Activated T-helper 2 cell treated with anti-CD3 and anti-CD28 coated beads, Interferon-gamma antibody, Interleukin-2, Interleukin-4, amounts not matched to agents 10 μg/mL and 5 μg/mL and 100 μg/mL, durations not matched to agents 14 hours and 24 hours and 36 hours (primary cell): ENCODE measurements around the gene TDRD9. TPM values are rescaled to one million over a fixed set of nuclear protein-coding genes. Genes with fewer than 3 reads are reported as not detected.
A peak's percentile ranks its signal among the peaks of the same experiment; 100 is the strongest.

Experiments
- DNase-seq: peaks from one replicate; pipeline ENCODE4 v3.0.0; 2021; ENCODE audit warnings: low spot score
- H3K27ac Mint-ChIP-seq: one replicate; pipeline ENCODE4 v1.8.0; 2021; ENCODE audit warnings: mixed read lengths
- H3K27me3 Mint-ChIP-seq: one replicate; pipeline ENCODE4 v1.8.0; 2021; ENCODE audit warnings: low read depth, mixed read lengths
- H3K36me3 Mint-ChIP-seq: one replicate; pipeline ENCODE4 v1.8.0; 2021; ENCODE audit warnings: low read depth, mixed read lengths
- H3K4me1 Mint-ChIP-seq: one replicate; pipeline ENCODE4 v1.8.0; 2021; ENCODE audit warnings: low read depth, mixed read lengths
- H3K4me3 Mint-ChIP-seq: one replicate; pipeline ENCODE4 v1.8.0; 2021; ENCODE audit warnings: low read depth, mild to moderate bottlenecking, moderate library complexity, mixed read lengths
- H3K9me3 Mint-ChIP-seq: one replicate; pipeline ENCODE4 v1.8.0; 2021; ENCODE audit warnings: mixed read lengths
- intact Hi-C: fragments of 100-400 bp; cut with micrococcal nuclease; formaldehyde crosslinking; loops from one replicate; pipeline ENCODE4 v1.15.1; 2023
- total RNA-seq: library from RNA; stranded (reverse); gene quantifications from 2 replicates; pipeline ENCODE4 v1.2.3, GENCODE V29; 2022

TDRD9 gene, protein sequence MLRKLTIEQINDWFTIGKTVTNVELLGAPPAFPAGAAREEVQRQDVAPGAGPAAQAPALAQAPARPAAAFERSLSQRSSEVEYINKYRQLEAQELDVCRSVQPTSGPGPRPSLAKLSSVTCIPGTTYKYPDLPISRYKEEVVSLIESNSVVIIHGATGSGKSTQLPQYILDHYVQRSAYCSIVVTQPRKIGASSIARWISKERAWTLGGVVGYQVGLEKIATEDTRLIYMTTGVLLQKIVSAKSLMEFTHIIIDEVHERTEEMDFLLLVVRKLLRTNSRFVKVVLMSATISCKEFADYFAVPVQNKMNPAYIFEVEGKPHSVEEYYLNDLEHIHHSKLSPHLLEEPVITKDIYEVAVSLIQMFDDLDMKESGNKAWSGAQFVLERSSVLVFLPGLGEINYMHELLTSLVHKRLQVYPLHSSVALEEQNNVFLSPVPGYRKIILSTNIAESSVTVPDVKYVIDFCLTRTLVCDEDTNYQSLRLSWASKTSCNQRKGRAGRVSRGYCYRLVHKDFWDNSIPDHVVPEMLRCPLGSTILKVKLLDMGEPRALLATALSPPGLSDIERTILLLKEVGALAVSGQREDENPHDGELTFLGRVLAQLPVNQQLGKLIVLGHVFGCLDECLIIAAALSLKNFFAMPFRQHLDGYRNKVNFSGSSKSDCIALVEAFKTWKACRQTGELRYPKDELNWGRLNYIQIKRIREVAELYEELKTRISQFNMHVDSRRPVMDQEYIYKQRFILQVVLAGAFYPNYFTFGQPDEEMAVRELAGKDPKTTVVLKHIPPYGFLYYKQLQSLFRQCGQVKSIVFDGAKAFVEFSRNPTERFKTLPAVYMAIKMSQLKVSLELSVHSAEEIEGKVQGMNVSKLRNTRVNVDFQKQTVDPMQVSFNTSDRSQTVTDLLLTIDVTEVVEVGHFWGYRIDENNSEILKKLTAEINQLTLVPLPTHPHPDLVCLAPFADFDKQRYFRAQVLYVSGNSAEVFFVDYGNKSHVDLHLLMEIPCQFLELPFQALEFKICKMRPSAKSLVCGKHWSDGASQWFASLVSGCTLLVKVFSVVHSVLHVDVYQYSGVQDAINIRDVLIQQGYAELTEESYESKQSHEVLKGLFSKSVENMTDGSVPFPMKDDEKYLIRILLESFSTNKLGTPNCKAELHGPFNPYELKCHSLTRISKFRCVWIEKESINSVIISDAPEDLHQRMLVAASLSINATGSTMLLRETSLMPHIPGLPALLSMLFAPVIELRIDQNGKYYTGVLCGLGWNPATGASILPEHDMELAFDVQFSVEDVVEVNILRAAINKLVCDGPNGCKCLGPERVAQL (N-terminal part only)
- 0.23 TPM in 1 of 2 replicates, not detected in the other for total RNA-seq

DNA sequence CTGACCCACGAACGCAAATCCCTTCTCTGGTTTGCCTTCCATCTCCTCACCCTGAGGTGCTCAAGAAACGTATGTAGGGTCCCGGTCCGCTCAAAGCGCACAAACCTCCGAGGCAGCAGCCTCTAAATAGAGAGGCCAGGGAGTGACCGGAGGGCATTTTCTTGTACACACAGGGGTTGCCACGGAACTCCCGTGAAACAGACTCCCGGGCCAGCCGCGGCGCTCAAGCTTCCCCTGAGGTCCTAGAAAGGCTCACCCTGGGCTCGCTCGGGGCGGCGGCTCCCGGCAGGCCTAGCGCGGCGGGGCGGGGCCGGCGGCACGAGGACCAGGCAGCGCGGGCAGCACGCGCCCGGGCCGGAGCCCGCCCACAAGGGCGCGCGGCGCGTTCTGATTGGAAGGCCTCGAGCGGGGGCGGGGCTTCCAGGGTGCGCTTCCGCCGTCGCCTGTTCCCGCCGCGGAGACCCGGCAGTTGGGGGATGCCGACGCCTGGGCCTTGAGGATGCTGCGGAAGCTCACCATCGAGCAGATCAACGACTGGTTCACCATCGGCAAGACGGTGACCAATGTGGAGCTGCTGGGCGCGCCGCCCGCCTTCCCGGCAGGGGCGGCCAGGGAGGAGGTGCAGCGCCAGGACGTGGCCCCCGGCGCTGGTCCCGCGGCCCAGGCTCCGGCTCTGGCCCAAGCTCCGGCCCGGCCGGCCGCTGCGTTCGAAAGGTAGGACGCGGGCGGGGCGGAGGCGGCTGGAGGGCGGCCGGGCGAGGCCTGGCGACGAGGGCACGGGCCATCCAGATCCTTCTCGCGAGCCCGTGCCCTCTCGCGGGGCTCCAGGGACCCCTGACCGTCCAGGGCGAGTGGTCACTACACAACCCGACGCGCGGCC is at the start of gene TDRD9:
TDRD9 (plus strand) TSS at position 446 of the 880 bp plus-strand sequence; CDS start at position 500, 54 bp downstream.
- Mint-ChIP-seq H3K27ac (no peak within 1 kb of the TSS), H3K4me3 (no peak within 1 kb of the TSS), H3K4me1 (peaks cover 3% of the 10 kb centered on the region), H3K9me3 (no peaks in the 10 kb centered on the region), H3K36me3 (no peaks in the 10 kb centered on the region), H3K27me3 (peaks cover 5% of the 10 kb centered on the region)
- no peak for DNase-seq
- intact Hi-C loops, result no loop called here

DNA sequence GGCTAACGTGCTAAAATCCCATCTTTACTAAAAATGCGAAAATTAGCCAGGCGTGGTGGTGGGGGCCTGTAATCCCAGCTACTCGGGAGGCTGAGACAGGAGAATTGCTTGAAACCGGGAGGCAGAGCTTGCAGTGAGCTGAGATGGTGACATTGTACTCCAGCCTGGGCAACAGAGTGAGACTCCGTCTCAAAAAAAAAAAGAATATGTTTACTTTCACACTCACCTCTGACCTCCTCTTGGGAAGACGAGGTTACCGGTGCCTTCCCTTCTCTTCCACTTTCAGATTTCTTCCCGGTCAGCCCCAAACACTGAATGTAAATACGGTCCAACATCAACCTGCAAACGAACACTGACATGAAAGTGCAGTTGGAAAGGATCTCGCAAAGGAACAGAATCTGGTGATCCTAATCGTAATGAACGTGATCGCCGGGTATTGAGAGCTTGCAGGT is 49.1 kb upstream of the TDRD9 start:
- no peak overlapping the region for H3K27ac Mint-ChIP-seq
- intact Hi-C loops, result no loop called here
- no peaks in the 10 kb centered on the region for H3K27me3 Mint-ChIP-seq
- H3K4me1 Mint-ChIP-seq, result peaks cover 15% of the 10 kb centered on the region
- H3K36me3 Mint-ChIP-seq, result no peaks in the 10 kb centered on the region
- no peaks in the 10 kb centered on the region for H3K9me3 Mint-ChIP-seq
- no peak overlapping the region for H3K4me3 Mint-ChIP-seq
- DNase-seq, result no peak

DNA sequence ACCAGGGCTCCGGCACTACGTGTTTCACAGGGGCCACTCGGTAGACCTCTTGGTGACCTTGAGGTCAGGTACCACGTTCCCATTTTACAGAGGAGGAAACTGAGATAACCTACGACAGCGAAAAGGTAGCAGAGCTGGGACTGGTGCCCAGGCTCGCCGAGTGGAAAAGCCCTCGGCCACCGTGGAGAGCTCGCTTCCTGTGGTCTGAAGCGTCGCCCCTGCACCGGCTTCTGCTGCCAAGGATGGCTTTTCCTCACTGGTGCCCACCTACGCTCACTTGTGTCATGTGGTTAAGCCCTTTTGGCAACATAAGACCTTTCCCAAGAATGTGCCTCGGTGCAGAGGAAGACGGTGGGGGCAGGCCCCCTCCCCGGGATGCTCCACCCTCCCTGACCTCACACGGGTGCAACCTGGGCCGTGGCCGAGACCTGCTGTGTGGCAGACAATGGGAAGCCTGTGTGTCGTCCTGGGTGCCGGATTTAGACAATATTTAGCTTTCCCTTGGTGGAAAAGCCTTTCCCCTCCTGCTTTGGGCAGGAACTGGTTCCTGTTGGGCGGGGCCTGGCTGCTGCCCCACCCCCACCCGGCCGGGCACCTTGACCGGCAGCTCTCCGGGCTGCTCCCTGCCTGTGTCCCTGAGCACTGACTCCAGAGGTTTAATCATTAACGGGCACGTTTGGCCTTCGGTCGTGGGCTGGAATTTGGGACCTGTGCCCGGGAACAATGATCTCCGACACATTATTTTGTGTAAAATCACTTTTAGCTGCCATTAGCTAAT is 48.5 kb upstream of the TDRD9 start:
- H3K9me3 Mint-ChIP-seq, result no peaks in the 10 kb centered on the region
- H3K27me3 Mint-ChIP-seq, result no peaks in the 10 kb centered on the region
- DNase-seq, result no peak
- peak overlapping the region; percentile 21 for H3K4me3 Mint-ChIP-seq
- H3K36me3 Mint-ChIP-seq, result no peaks in the 10 kb centered on the region
- intact Hi-C loops, result no loop called here
- peaks cover 14% of the 10 kb centered on the region for H3K4me1 Mint-ChIP-seq
- H3K27ac Mint-ChIP-seq, result no peak overlapping the region

DNA sequence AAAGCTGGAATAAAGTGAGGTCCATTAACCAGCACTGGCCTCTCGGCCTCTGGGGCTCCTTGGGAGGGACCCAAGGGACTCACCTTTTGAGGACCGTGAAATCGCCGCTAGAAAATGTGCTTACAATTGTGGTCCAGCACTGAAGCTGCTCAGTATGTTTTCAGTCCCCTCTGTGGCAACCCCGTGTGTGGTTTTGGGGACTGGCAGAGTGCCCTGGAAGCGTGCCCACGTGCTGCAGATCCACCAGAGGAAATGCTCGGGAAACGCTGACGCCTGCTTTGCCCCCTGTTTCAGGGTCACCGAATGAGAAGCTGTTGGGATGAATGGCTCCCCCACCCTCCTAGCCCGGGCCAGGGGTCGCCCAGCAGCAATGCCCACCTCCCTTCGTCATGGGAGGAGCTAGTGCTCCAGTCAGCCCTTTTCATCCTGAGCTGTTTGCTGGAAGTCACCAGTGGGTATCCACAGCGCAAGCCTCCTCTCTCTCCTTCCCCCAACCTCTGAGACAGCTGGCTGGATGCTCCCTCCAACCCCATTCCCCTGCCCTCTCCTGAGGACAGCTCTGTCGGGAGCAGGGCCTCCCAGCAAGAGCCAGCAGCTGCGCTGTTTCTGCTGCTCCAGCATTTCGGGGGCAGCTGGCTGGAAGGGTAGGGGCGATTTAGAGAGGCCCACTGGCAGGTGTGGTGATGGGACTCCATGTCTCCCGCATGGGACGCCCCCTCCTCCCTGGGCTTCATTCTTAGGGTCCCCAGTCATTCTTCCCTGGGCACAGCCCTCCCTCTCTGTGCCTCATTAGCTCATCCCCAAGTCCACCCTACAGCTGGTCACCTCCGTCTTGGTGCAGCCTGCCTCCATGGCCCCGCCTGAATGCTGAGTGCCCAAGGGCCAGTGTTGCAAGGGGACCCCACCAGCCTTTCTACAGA is 47.6 kb upstream of the TDRD9 start:
- Mint-ChIP-seq H3K4me3 (peak overlapping the region; percentile 8), H3K27ac (no peak overlapping the region), H3K9me3 (no peaks in the 10 kb centered on the region), H3K4me1 (peaks cover 9% of the 10 kb centered on the region), H3K36me3 (no peaks in the 10 kb centered on the region), H3K27me3 (no peaks in the 10 kb centered on the region)
- intact Hi-C loops, result no loop called here
- no peak for DNase-seq

DNA sequence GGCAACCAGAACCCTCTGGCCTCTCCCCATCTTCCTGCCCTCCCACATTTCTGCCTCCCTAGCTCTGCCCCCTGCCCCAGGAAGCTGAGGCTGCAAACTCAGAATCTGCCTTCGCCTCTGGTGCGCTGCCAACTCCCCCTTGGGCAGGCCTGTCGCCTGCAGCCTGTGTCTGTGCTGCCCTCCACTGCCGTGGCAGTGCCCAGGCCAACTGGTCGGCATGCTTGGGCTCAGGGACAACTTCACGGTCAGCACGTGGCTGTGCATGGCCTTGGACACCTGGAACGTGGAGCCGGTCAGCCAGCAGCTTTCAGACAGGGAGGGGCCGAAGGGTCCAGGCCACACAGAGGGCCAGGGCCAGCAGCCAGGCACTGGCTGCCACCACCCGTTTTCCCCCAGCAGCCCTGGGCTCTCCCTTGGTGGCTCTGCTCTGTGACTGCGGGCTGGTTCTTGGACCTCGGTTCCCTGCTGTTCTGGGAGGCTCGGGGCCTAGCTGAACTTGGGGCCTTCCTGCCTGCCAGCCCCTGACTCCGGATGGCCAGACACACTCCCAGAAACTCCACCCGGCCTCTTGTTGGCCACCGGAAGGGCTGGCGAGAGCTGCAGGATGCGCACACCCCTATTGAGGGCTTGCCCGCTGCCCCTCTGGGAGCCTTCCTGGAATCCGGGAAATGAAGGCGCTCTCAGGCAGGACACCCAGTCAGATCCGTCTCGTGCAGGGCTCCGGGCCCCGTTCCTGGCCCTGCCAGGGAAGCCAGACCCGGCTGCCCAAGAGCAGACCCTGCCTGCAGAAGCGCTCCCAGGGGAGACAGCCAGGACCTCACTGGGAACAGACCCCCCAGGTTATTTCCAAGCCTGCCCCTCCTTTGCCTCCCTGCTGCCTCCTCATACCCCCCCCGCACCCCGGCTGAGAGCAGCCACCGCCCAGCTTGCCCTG is 46.7 kb upstream of the TDRD9 start:
- Mint-ChIP-seq H3K4me3 (no peak overlapping the region), H3K36me3 (no peaks in the 10 kb centered on the region), H3K27me3 (no peaks in the 10 kb centered on the region), H3K4me1 (peaks cover 9% of the 10 kb centered on the region), H3K27ac (no peak overlapping the region), H3K9me3 (no peaks in the 10 kb centered on the region)
- DNase-seq, result no peak
- intact Hi-C loops, result no loop called here

DNA sequence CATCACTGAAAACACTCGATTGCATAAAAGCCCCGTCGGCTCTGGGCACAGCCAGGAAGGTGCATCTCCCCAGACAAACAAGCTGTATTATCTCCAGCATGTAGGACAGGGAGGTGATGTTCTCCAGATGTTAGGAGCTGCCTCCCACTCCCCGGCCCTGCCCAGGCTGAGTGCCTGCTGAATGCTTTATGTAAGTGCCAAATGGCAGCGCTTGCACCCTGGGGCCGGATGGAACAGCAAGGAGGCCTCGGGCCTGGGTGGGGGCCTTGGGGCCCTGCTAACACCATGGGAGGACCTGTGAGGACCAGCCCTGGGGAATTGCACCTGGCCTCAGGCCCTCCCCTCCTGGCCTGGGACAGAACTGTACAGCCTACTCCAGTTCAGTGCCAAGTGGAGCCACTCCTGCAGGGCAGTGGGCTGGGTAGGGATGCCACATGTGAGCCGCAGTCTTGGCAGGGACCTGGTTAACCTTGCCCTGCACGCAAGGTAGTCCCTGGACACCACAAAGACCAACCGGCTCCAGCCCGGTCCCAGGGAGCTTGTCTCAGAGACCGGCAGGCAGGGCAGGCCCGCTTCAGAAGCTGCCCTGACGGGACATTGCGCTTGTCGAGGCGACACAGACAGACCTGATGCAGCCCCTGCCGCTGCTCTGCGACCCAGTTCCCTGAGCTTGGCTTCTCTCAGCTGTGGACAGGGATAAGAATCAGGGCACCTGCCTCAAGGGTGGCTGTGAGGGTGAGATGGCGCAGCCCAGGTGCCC is 45.6 kb upstream of the TDRD9 start:
- Mint-ChIP-seq H3K36me3 (no peaks in the 10 kb centered on the region), H3K27ac (no peak overlapping the region), H3K4me3 (no peak overlapping the region), H3K27me3 (no peaks in the 10 kb centered on the region), H3K9me3 (no peaks in the 10 kb centered on the region), H3K4me1 (peaks cover 9% of the 10 kb centered on the region)
- intact Hi-C loops, result no loop called here
- DNase-seq, result no peak

DNA sequence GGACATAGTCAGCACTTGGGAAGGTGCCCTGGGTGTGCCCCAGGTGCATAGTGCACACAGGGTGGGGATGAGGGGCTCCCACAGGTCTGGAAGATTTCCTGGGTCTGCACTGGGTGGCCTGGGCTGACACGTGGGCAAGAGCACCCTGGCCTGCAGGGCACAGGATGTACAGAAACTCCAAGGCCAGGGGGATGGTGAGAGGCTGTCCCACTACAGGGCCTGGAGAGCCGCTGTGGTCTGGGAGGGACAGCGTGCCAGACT is 45.1 kb upstream of the TDRD9 start:
- H3K27ac Mint-ChIP-seq, result no peak overlapping the region
- H3K4me1 Mint-ChIP-seq, result peaks cover 9% of the 10 kb centered on the region
- H3K4me3 Mint-ChIP-seq, result no peak overlapping the region

DNA sequence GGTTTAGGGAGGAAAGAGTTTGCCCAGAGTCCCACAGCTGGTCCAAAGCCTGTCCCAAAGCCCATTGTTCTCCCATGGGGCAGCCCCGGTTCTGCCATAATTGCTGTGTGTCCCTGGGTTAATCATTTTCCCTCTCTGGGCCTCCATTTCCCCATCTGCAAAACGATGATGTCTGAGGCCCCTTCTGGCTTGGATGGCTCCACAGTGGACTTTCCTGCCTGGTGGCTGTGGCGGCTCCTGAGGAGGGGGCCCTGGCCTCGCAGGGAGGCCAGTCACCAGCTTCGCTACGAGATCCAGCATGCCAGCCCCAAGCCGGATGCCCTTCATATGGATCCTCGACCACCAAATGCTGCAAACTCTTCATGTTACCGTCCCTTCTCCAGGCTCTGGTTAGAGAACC is 43.4 kb upstream of the TDRD9 start:
- Mint-ChIP-seq H3K36me3 (no peaks in the 10 kb centered on the region), H3K4me1 (peaks cover 4% of the 10 kb centered on the region), H3K9me3 (no peaks in the 10 kb centered on the region), H3K27ac (no peak overlapping the region), H3K27me3 (no peaks in the 10 kb centered on the region), H3K4me3 (no peak overlapping the region)
- intact Hi-C loops, result no loop called here
- no peak for DNase-seq

More for the DNA sequence above, 45.1 kb upstream of the TDRD9 start:
- no peaks in the 10 kb centered on the region for H3K27me3 Mint-ChIP-seq
- H3K36me3 Mint-ChIP-seq, result no peaks in the 10 kb centered on the region
- no peak for DNase-seq
- intact Hi-C loops, result no loop called here
- no peaks in the 10 kb centered on the region for H3K9me3 Mint-ChIP-seq

DNA sequence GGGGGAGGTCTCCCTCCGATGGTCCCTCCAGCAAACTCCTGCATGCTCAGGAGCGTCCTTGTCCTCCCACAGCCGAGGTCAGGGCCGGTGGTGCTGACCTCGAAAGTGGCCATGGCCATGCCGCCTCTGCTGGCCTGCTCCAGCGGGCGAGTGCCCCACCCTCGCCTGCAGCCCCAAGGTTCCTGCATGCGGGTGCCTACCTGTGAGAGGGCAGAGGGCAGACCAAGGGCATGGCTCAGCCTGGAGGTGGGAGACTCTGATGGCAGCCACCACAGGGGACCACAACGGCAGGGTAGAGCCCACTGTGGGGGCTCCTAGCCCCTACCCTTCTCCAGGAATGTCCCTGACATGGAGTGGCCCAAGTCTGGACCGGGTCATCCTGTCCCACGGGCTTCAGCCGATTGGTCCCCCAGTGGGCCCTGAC is 42.7 kb upstream of the TDRD9 start:
- H3K27me3 Mint-ChIP-seq, result no peaks in the 10 kb centered on the region
- no peak overlapping the region for H3K4me3 Mint-ChIP-seq
- intact Hi-C loops, result no loop called here
- no peaks in the 10 kb centered on the region for H3K9me3 Mint-ChIP-seq
- DNase-seq, result no peak
- no peak overlapping the region for H3K27ac Mint-ChIP-seq
- H3K36me3 Mint-ChIP-seq, result no peaks in the 10 kb centered on the region
- H3K4me1 Mint-ChIP-seq, result no peaks in the 10 kb centered on the region
